Mesothelial cell of epicardium (in vitro differentiated cells): ENCODE results near the gene ENKUR. TPM values are rescaled to one million over a fixed set of nuclear protein-coding genes. Genes with fewer than 3 reads are reported as not detected.

Source experiments
- DNase-seq, 2 experiments: peaks; one replicate each; pipeline ENCODE4 v3.0.0; 2021; ENCODE audit warnings: low spot score in 2 of 2; ENCODE audit not compliant: unreplicated experiment in 2 of 2
- H3K27ac Mint-ChIP-seq: 2 replicates; pipeline ENCODE4 v1.8.0; 2021; ENCODE audit warnings: mixed read lengths
- H3K27me3 Mint-ChIP-seq: 2 replicates; pipeline ENCODE4 v1.8.0; 2021; ENCODE audit warnings: low read depth, mixed read lengths
- H3K36me3 Mint-ChIP-seq: 2 replicates; pipeline ENCODE4 v1.8.0; 2021; ENCODE audit warnings: mixed read lengths
- H3K4me1 Mint-ChIP-seq: 2 replicates; pipeline ENCODE4 v1.8.0; 2021; ENCODE audit warnings: mixed read lengths
- H3K4me3 Mint-ChIP-seq: 2 replicates; pipeline ENCODE4 v1.8.0; 2021; ENCODE audit warnings: mild to moderate bottlenecking, moderate library complexity, mixed read lengths
- H3K9me3 Mint-ChIP-seq: 2 replicates; pipeline ENCODE4 v1.8.0; 2021; ENCODE audit warnings: mixed read lengths
- CTCF ChIP-seq: fragments of 200-600 bp; sonication (generic); IDR thresholded peaks from one replicate; pipeline ENCODE4 v1.5.0; 2021; ENCODE audit warnings: antibody characterized with exemption; ENCODE audit not compliant: unreplicated experiment
- total RNA-seq: library from RNA; stranded (reverse); gene quantifications from 3 replicates; pipeline ENCODE4 v1.2.1, GENCODE V29; 2021

Gene ENKUR
- total RNA-seq, 1 donor from 2014 or later: 0.25 TPM

- peaks cover 21% of the 10 kb centered on the region for H3K4me1 Mint-ChIP-seq
- peaks cover 8% of the 10 kb centered on the region for H3K9me3 Mint-ChIP-seq
- no peak overlapping the region for H3K4me3 Mint-ChIP-seq
- no peak overlapping the region for H3K27ac Mint-ChIP-seq
- H3K36me3 Mint-ChIP-seq: no peaks in the 10 kb centered on the region
- no peak for DNase-seq
- H3K27me3 Mint-ChIP-seq: no peaks in the 10 kb centered on the region
- no peak for TF ChIP-seq CTCF
These were observed 45.2 kb upstream of the ENKUR start for GRCh38 chr10:25061125-25061524.

GRCh38 chr10:25059990-25060389 lies 44.0 kb upstream of the ENKUR start:
- TF ChIP-seq CTCF: no peak
- Mint-ChIP-seq H3K27me3 (no peaks in the 10 kb centered on the region), H3K27ac (peak overlapping the region; percentile 40), H3K4me1 (peaks cover 21% of the 10 kb centered on the region), H3K4me3 (no peak overlapping the region), H3K9me3 (no peaks in the 10 kb centered on the region), H3K36me3 (no peaks in the 10 kb centered on the region)
- peak; percentile 24 to 43 for DNase-seq

- Mint-ChIP-seq H3K27ac (no peak overlapping the region), H3K36me3 (no peaks in the 10 kb centered on the region), H3K27me3 (no peaks in the 10 kb centered on the region), H3K4me3 (no peak overlapping the region), H3K4me1 (peaks cover 21% of the 10 kb centered on the region), H3K9me3 (no peaks in the 10 kb centered on the region)
- DNase-seq: no peak
- no peak for TF ChIP-seq CTCF
These were observed 41.9 kb upstream of the ENKUR start for GRCh38 chr10:25057886-25058285.

GRCh38 chr10:25056726-25057125 lies 40.8 kb upstream of the ENKUR start:
- H3K36me3 Mint-ChIP-seq: no peaks in the 10 kb centered on the region
- no peak for DNase-seq
- H3K4me1 Mint-ChIP-seq: peaks cover 12% of the 10 kb centered on the region
- TF ChIP-seq CTCF: no peak
- H3K9me3 Mint-ChIP-seq: no peaks in the 10 kb centered on the region
- no peak overlapping the region for H3K27ac Mint-ChIP-seq
- H3K4me3 Mint-ChIP-seq: no peak overlapping the region
- no peaks in the 10 kb centered on the region for H3K27me3 Mint-ChIP-seq

- Mint-ChIP-seq H3K4me1 (no peaks in the 10 kb centered on the region), H3K36me3 (no peaks in the 10 kb centered on the region), H3K27me3 (peaks cover 11% of the 10 kb centered on the region), H3K4me3 (no peak overlapping the region), H3K27ac (no peak overlapping the region), H3K9me3 (peaks cover 14% of the 10 kb centered on the region)
- no peak for DNase-seq
- no peak for TF ChIP-seq CTCF
These were observed 36.1 kb upstream of the ENKUR start for GRCh38 chr10:25052012-25052411.

GRCh38 chr10:25050402-25050801 lies 34.4 kb upstream of the ENKUR start:
- no peak overlapping the region for H3K4me3 Mint-ChIP-seq
- H3K9me3 Mint-ChIP-seq: peaks cover 14% of the 10 kb centered on the region
- H3K4me1 Mint-ChIP-seq: no peaks in the 10 kb centered on the region
- H3K27ac Mint-ChIP-seq: no peak overlapping the region
- DNase-seq: no peak
- no peak for TF ChIP-seq CTCF
- H3K36me3 Mint-ChIP-seq: no peaks in the 10 kb centered on the region
- H3K27me3 Mint-ChIP-seq: peaks cover 13% of the 10 kb centered on the region
